Adrenal gland (tissue), 12 donors: ENCODE data around the gene ZSWIM6. TPM values are rescaled to one million over a fixed set of nuclear protein-coding genes. Genes with fewer than 3 reads are reported as not detected.

ENCODE experiments used
- DNase-seq, 7 donors: peaks; one replicate each; pipeline ENCODE4 v3.0.0-alpha.2; 2019 to 2020
- H3K27ac ChIP-seq, 5 donors: fragments of 200-600 bp; sonication (generic) in 4 of 5; 1 replicate in 3 of 5; 2 replicates in 2 of 5; pipeline versions ENCODE4 v1.5.1 to v1.8.0; 2016 to 2020; ENCODE audit warnings: mild to moderate bottlenecking in 1 of 5
- H3K27me3 ChIP-seq: fragments of 200-600 bp; 2 replicates; pipeline ENCODE4 v1.8.0; 2021
- H3K36me3 ChIP-seq, 2 donors: fragments of 200-600 bp; replicated peaks in 1 of 2; 1 replicate in 1 of 2; 2 replicates in 1 of 2; pipeline versions ENCODE4 v1.5.1 to v1.8.0; 2018 to 2022
- H3K4me1 ChIP-seq, 2 donors: fragments of 200-600 bp; replicated peaks in 1 of 2; 1 replicate in 1 of 2; 2 replicates in 1 of 2; pipeline versions ENCODE4 v1.5.1 to v1.8.0; 2018 to 2021
- H3K4me3 ChIP-seq, 4 donors: fragments of 200-600 bp; sonication (generic) in 3 of 4; one replicate each; pipeline ENCODE4 v1.5.1; 2016 to 2018
- H3K9me3 ChIP-seq, 3 donors: fragments of 200-600 bp; sonication (generic) in 1 of 3; replicated peaks in 1 of 3; 1 replicate in 2 of 3; 2 replicates in 1 of 3; pipeline versions ENCODE4 v1.5.1 to v1.8.0; 2016 to 2021
- CTCF ChIP-seq, 6 experiments: fragments of 450-650 bp in 4 of 6; fragments of 200-600 bp in 2 of 6; sonication (generic) in 1 of 6; IDR thresholded peaks; 1 replicate in 5 of 6; 2 replicates in 1 of 6; pipeline versions ENCODE4 v1.5.1 to v1.8.0; 2016 to 2021; ENCODE audit warnings: antibody characterized with exemption in 6 of 6, mild to moderate bottlenecking in 2 of 6, moderate library complexity in 1 of 6
- POLR2A ChIP-seq, 2 donors: fragments of 450-650 bp; IDR thresholded peaks; one replicate each; pipeline ENCODE4 v1.6.1; 2017; ENCODE audit warnings: antibody characterized with exemption in 2 of 2, mild to moderate bottlenecking in 2 of 2, moderate library complexity in 1 of 2
- WGBS, 4 donors: extraction: QIAGEN DNeasy Blood & Tissue Kit in 2 of 4; methylation state at CpG; one replicate each; pipeline versions ENCODE4 v1.1.5 to v1.1.7; 2013 to 2017; 5-methylcytosine and 5-hydroxymethylcytosine counted together
- intact Hi-C, 2 donors: fragments of 100-400 bp; cut with DNase I; formaldehyde crosslinking; loops; one replicate each; pipeline versions ENCODE4 v1.14.1 to v1.15.0; 2022 to 2023
- polyA plus RNA-seq, 3 donors: library from polyadenylated mRNA; stranded (reverse); fragments of 200-250 nt in 2 of 3; fragments of 350-450 nt in 1 of 3; fragmentation: Illumina TruSeq in 1 of 3; extraction: RNeasy Lipid Tissue Mini Kit (QIAGEN cat#74804) in 1 of 3; gene quantifications; one replicate each; pipeline ENCODE4 v1.2.3, GENCODE V29; 2013 to 2014
- total RNA-seq, 9 donors: library from RNA; depleted of rRNA in 4 of 9; stranded (reverse); fragments of >200 nt in 4 of 9; fragments of 120-200 nt in 1 of 9; fragmentation: NEBNext Ultra II Directional in 1 of 9; extraction: Animal tissue kit (Norgen Biotek cat#: 25700) in 1 of 9; gene quantifications; one replicate each; pipeline versions ENCODE4 v1.1.0 to v1.2.4, GENCODE V29; 2013 to 2023
- donor health status: healthy with polysubstance abuse.
- donor health status: Bipolar disorder and iron deficiency.
- donor health status: DM: yes; HTN: yes; CAD: no.
- donor health status: DM: no; HTN: no; CAD: no.
- donor health status: DM: no; HTN: no; CAD: no.
- donor health status: DM: yes; HTN: yes; CAD: no.

Gene ZSWIM6
- total and polyA plus RNA-seq, 12 donors, result 5.5 to 14.6 (median 8.3) TPM

GRCh38 chr5:61334868-61335615 is 3.0 kb downstream of the ZSWIM6 start:
- Histone ChIP-seq H3K36me3 (no peaks in the 10 kb centered on the region), H3K4me3 (peak overlapping the region in 1 of 4 donors; percentile 98), H3K27me3 (no peaks in the 10 kb centered on the region), H3K4me1 (peaks cover 0 to 25% of the 10 kb centered on the region in 2 donors), H3K27ac (no peak overlapping the region), H3K9me3 (no peaks in the 10 kb centered on the region)
- no peak for DNase-seq
- intact Hi-C loops, result loop anchor here (5.0 to 10.0 kb wide), 4 partner anchors 70 to 330 kb away; partner anchors contain the start of gene SMIM15 (in 1 of the 2)
- TF ChIP-seq CTCF (IDR thresholded peaks at IDR 0.05) (no peak), POLR2A (IDR thresholded peaks at IDR 0.05) (no peak)
- 56 to 68% (median 63%) methylated on average over 10 of the region's 10 CpGs for WGBS, 4 donors

GRCh38 chr5:61339764-61340163 is 7.7 kb downstream of the ZSWIM6 start:
- H3K27me3 ChIP-seq, result no peaks in the 10 kb centered on the region
- no peaks in the 10 kb centered on the region for H3K36me3 ChIP-seq
- WGBS, 4 donors, result 77 to 83% (median 81%) methylated on average over 2 of the region's 2 CpGs
- peaks cover 0 to 47% of the 10 kb centered on the region in 2 donors for H3K4me1 ChIP-seq
- intact Hi-C loops, result loop anchor here (10.0 kb wide), 3 partner anchors 65 to 325 kb away; partner anchors contain the start of gene SMIM15 (in 1 of the 2)
- H3K9me3 ChIP-seq, result no peaks in the 10 kb centered on the region
- H3K27ac ChIP-seq, result no peak overlapping the region
- H3K4me3 ChIP-seq, result no peak overlapping the region
- TF ChIP-seq POLR2A (IDR thresholded peaks at IDR 0.05) (no peak), CTCF (IDR thresholded peaks at IDR 0.05) (no peak)
- no peak for DNase-seq

GRCh38 chr5:61340775-61341361 is 8.8 kb downstream of the ZSWIM6 start:
- no peak for TF ChIP-seq POLR2A (IDR thresholded peaks at IDR 0.05)
- TF ChIP-seq CTCF (IDR thresholded peaks at IDR 0.05), result no peak
- peaks cover 0 to 46% of the 10 kb centered on the region in 2 donors for H3K4me1 ChIP-seq
- WGBS, 4 donors, result 58 to 78% (median 74%) methylated on average over 3 of the region's 3 CpGs

GRCh38 chr5:61342071-61342501 is 10.0 kb downstream of the ZSWIM6 start:
- no peaks in the 10 kb centered on the region for H3K9me3 ChIP-seq

More at GRCh38 chr5:61340775-61341361, 8.8 kb downstream of the ZSWIM6 start:
- Histone ChIP-seq H3K9me3 (no peaks in the 10 kb centered on the region), H3K36me3 (no peaks in the 10 kb centered on the region), H3K4me3 (no peak overlapping the region), H3K27me3 (no peaks in the 10 kb centered on the region), H3K27ac (no peak overlapping the region)
- no peak for DNase-seq
- intact Hi-C loops, result no loop called here

More at GRCh38 chr5:61342071-61342501, 10.0 kb downstream of the ZSWIM6 start:
- no peaks in the 10 kb centered on the region for H3K36me3 ChIP-seq
- no peak overlapping the region for H3K4me3 ChIP-seq
- peak in 1 of 7 donors; percentile 31 for DNase-seq
- WGBS, 4 donors, result 57 to 66% (median 64%) methylated on average over 4 of the region's 4 CpGs
- peaks cover 0 to 55% of the 10 kb centered on the region in 2 donors for H3K4me1 ChIP-seq
- intact Hi-C loops, result no loop called here
- no peaks in the 10 kb centered on the region for H3K27me3 ChIP-seq
- no peak overlapping the region for H3K27ac ChIP-seq
- TF ChIP-seq POLR2A (IDR thresholded peaks at IDR 0.05), result no peak
- no peak for TF ChIP-seq CTCF (IDR thresholded peaks at IDR 0.05)
